GM03348 (cell line): ENCODE measurements around the gene CCL17.
A peak's percentile ranks its signal among the peaks of the same experiment; 100 is the strongest.
"Not testable (repeated sequence)": the region's sequence is repeated elsewhere in the genome, so short reads cannot be mapped to it uniquely, and the experiment has no call there.

ENCODE experiments used
- DNase-seq: peaks from one replicate; pipeline ENCODE4 v3.0.0; 2012; ENCODE audit warnings: low spot score

CCL17 gene

DNA sequence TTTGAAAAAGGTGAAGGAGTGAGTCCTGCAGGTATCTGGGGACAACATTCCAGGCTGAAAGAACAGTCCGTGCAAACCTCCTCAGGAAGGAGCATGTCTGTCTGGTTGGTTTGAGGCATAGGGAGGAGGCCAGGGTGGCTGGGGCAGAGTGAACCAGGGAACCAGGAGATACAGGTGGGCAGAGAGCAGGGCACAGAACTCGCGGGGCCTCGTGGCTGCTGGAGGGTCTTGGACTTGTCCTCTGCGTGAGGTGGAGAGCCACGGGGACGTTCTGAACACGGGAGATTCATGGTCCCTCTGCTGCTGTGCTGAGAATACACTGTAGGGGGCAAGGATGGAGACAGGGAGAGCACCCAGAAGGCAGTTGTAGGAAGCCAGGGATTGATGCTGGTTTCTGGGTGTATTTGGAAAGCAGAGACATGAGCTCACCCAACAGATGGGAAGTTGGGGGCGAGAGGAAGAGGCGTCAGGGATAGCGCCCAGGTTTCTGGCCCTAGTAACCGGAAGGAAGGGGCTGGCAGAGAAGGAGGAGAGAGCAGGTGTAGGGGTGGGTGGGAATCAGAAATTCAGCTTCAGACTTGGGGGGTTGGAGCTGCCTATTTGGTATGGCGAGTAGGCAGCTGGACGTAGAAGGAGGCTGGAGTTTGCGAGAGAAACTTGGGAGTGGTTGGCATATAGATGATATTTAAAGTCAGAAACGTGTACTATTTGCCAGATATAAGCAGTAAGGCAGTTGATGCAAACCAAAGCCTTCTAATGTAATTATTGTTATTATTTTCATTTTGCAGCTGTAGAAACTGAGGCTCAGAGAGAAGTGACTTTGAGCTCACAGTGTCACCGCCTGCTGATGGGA is at the start of gene CCL17:
Gene CCL17 (plus strand): TSS at position 803 of the 853 bp plus-strand sequence. CDS start 9,166 bp downstream, outside the sequence.
- no peak for DNase-seq

GRCh38 chr16:57355898-57356414 is 48.6 kb upstream of the CCL17 start:
- no peak for DNase-seq

GRCh38 chr16:57356547-57356946 is 48.0 kb upstream of the CCL17 start:
- DNase-seq = no peak

- DNase-seq = no peak
These were observed 47.1 kb upstream of the CCL17 start for GRCh38 chr16:57357330-57358085.

- no peak for DNase-seq
These were observed 46.5 kb upstream of the CCL17 start for GRCh38 chr16:57358086-57358420.

GRCh38 chr16:57358527-57359095 is 46.0 kb upstream of the CCL17 start, which contains the start of gene CCL22:
Gene CCL22, plus strand, starts transcription at chr16:57358783. Its CDS starts 34 bp downstream, at chr16:57358817.
- no peak for DNase-seq

- no peak for DNase-seq
These were observed 44.1 kb upstream of the CCL17 start for GRCh38 chr16:57360321-57360935.

DNA sequence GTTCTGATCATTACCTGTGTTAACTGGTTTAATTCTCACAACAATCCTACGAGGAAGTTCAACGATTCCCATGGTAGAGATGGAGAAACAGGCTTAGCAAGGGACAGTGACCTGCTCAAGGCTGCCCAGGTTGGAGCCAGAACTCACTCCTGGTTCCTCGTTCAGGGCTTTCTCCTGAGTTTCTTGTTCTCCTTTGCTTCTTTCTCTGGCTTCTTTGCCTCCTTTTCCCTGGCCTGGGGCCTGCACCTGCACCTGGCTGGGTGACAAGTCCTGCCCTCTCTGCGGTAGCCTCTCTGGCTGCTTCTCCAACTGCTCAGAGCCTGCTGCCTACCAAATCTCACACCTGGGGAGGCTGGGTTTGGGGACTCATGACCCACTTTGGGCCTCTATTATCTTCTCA is 43.2 kb upstream of the CCL17 start:
- no peak for DNase-seq

DNA sequence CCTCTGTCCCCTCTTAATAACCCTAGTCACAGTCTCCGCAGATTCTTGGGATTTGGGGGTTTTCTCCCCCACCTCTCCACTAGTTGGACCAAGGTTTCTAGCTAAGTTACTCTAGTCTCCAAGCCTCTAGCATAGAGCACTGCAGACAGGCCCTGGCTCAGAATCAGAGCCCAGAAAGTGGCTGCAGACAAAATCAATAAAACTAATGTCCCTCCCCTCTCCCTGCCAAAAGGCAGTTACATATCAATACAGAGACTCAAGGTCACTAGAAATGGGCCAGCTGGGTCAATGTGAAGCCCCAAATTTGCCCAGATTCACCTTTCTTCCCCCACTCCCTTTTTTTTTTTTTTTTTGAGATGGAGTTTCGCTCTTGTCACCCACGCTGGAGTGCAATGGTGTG is 40.4 kb upstream of the CCL17 start:
- no peak for DNase-seq

GRCh38 chr16:57366544-57367040 is 38.0 kb upstream of the CCL17 start:
- DNase-seq = no peak

DNA sequence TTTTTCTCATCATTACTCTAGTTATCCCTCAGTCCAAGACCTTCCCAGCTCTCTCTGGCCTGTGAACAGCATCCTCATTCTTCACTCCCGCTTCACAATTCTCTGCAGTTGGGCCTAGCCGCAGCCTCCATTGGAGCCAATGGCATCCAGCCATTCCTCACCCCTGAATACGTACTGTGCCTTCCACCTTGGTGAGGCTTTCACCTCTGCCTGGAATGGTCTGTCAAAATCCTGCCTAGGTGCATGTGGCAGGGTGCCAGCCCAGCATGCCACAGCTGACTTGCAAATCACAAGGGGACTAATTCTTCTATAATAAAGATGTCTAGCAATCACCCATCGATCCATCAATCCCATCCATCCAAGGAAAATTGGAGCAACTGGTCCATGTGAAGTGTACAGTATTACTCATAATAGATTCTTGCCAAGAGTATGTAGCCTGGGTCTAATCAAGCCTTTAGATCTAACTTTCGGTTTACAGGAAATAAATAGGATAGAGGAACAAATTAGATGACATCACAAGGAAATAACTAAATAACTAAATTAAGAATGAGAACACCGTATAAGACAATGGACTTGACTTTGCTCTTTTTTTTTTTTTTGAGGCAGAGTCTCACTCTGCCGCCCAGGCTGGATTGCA is 37.3 kb upstream of the CCL17 start:
- peak; percentile 42 for DNase-seq

GRCh38 chr16:57371494-57372371 is 32.8 kb upstream of the CCL17 start:
- DNase-seq = no peak

- DNase-seq = peak; percentile 58
These were observed 32.0 kb upstream of the CCL17 start, which contains the start of gene CX3CL1 for GRCh38 chr16:57372372-57373116. Gene CX3CL1, plus strand, starts transcription at chr16:57372490. Its CDS starts 79 bp downstream, at chr16:57372569.

GRCh38 chr16:57373117-57373947 is 31.2 kb upstream of the CCL17 start:
- no peak for DNase-seq

DNA sequence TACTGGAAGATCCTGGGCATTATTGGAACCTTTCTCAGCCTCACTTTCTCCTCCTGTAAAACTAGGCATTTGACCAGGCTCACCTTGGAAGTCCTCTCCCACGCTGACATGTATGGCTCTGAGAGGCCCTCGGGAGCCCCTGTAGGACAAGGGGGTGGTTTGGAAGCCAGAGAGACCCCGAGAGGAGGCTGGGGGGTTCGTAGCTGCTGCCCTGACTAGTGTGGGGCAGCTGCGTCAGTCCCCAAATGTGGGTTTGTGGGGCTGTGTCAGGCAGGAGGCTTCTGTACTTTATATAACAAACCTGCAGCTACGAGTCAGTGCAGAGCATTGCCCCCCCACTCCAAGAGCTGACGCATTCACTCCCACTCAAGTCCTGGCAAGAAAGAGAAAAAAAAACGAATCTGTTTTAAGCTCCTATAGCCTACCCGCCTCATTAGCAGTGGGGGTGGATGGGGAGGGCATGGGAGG is 30.5 kb upstream of the CCL17 start:
- DNase-seq = no peak

DNA sequence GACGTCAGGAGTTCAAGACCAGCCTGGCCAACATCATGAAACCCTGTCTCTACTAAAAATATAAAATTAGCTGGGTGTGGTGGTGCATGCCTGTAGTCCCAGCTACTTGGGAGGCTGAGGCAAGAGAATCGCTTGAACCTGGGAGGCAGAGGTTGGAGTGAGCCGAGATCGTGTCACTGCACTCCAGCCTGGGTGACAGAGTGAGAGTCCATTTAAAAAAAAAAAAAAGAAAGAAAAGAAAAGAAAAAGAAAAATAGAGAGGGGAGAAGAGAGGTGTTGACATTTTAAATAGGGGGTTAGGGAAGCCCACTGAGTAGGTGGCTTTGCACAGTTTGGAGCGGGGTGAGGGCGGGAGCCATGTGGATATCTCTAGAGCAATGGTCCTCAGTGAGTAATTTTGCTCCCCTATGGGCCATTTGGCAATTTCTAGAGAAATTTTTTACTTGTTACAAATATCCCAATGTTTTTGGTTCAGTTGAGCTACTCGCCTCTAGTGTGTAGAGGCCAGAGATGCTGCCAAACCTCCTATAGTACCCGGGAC is 29.6 kb upstream of the CCL17 start:
- DNase-seq = not testable (repeated sequence)

DNA sequence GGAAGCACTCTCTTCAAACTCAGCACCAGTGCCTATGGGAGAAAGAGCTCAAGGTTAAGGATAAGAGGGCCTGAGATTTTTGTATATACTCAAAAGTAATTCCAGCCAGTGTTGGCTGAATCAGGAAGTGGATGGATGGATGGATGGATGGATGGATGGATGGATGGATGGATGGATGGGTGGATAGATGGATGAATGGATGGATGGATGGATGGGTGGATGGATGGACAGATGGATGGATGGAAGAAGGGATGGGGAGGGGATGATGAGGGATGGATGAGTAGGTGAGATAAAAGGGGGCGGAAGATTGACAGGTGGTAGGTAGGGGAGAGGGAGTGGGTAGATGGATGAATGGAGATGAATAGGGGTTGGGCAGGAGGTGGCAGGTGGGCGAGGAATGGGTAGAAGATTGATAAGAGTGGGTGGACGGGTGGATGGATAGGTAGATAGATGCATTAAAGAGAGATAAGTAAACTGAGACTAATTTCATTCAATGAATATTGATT is 28.2 kb upstream of the CCL17 start:
- no peak for DNase-seq
